SKM-1 (cell line): ENCODE measurements around the gene TNPO3.
A peak's percentile ranks its signal among the peaks of the same experiment; 100 is the strongest.

Experiments
- DNase-seq: peaks from one replicate; lab custom pipeline; 2025; ENCODE audit not compliant: unreplicated experiment; lab: John Stamatoyannopoulos, UW

Gene TNPO3

GRCh38 chr7:129054438-129055293 lies at the start of gene TNPO3:
Gene TNPO3, minus strand, starts transcription at chr7:129055111. Its CDS starts 341 bp downstream, at chr7:129054770.
- peak; percentile 88 for DNase-seq

GRCh38 chr7:129103561-129104324 lies 48.8 kb upstream of the TNPO3 start:
- DNase-seq, result no peak

- no peak for DNase-seq
These were observed 46.8 kb upstream of the TNPO3 start for GRCh38 chr7:129101746-129102145.

- no peak for DNase-seq
These were observed 45.9 kb upstream of the TNPO3 start for GRCh38 chr7:129100827-129101166.

- DNase-seq, result no peak
These were observed 43.6 kb upstream of the TNPO3 start for GRCh38 chr7:129098409-129099084.

GRCh38 chr7:129095258-129095657 lies 40.3 kb upstream of the TNPO3 start:
- DNase-seq, result no peak

GRCh38 chr7:129094501-129094900 lies 39.6 kb upstream of the TNPO3 start:
- DNase-seq, result no peak

GRCh38 chr7:129093867-129094456 lies 39.1 kb upstream of the TNPO3 start:
- DNase-seq, result no peak

GRCh38 chr7:129091484-129092002 lies 36.6 kb upstream of the TNPO3 start:
- DNase-seq, result peak; percentile 30

GRCh38 chr7:129090300-129090907 lies 35.5 kb upstream of the TNPO3 start:
- DNase-seq, result no peak

GRCh38 chr7:129089521-129090212 lies 34.8 kb upstream of the TNPO3 start:
- peak; percentile 56 for DNase-seq

- DNase-seq, result no peak
These were observed 30.1 kb upstream of the TNPO3 start for GRCh38 chr7:129084801-129085551.

GRCh38 chr7:129083525-129083924 lies 28.6 kb upstream of the TNPO3 start:
- no peak for DNase-seq

GRCh38 chr7:129078455-129078854 lies 23.5 kb upstream of the TNPO3 start:
- DNase-seq, result no peak

GRCh38 chr7:129076886-129077285 lies 22.0 kb upstream of the TNPO3 start:
- DNase-seq, result no peak

- no peak for DNase-seq
These were observed 20.1 kb upstream of the TNPO3 start for GRCh38 chr7:129074994-129075393.

GRCh38 chr7:129074361-129074871 lies 19.5 kb upstream of the TNPO3 start:
- DNase-seq, result no peak

GRCh38 chr7:129073738-129074137 lies 18.8 kb upstream of the TNPO3 start:
- DNase-seq, result no peak

GRCh38 chr7:129073204-129073603 lies 18.3 kb upstream of the TNPO3 start:
- no peak for DNase-seq
